Fibroblast of skin of left quadriceps (primary cell): ENCODE measurements around the gene DCHS1.
A peak's percentile ranks its signal among the peaks of the same experiment; 100 is the strongest.

Experiments used
- DNase-seq, 2 experiments: peaks; one replicate each; pipeline ENCODE4 v3.0.0-alpha.2; 2013; ENCODE audit warnings: low read depth in 2 of 2

The DCHS1 gene

DNA sequence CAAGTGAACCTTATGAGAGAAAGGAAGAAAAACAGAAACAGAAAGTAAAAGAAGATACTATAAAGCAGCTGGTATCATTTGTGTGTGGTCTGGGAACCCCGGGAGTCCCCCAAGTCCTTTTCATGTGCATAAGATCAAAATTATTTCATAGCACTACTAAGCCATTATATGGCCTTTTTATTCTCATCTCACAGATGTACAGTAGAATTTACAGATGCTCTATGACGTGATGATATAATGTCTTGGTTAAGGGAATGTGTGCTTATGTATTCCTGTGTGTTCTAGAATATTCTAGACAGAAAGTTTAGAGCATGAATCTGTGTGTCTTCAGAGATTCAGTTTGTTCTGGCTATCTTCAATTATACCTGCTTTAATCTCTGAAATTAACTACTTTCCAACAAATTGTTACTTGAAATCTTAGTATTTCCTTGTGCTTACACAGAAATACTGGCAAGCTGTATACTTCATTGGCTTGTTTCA, 27.8 kb downstream of the DCHS1 start:
- no peak for DNase-seq

DNA sequence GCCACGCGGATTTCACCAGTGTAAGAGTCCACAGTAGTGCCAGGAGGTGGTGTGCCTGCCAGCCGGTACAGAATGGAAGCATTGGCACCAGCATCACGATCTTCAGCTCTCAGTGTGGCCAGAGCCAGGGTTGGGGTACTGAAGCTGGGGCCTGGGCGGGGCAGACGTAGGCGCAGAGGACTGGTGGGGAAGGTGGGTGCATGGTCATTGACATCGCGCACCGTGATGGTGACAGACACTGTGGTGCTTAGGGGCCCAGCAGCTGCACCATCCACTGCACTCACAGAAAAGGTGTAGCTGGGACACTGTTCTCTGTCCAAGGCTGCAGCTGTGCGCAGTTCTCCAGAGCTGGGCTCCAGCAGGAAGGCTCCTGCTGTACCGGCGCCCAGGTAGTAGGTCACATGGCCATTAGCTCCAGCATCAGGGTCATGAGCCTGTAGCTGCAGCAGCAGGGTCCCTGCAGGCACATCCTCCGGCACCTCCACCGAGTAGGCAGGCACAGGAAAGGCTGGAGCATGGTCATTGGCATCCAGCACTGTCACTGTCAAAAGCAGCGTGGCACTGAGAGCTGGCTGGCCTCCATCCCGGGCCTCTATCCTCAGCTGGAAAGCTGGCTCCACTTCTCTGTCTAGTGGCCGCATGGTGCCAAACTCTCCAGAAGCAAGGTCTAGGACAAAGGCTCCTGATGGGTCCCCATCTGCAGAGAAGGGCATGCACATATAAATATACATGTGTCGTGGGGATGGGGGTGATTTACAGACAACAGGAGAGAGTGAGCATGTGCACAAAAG, 28.4 kb downstream of the DCHS1 start:
- DNase-seq: no peak

GRCh38 chr11:6625832-6626420, 29.7 kb downstream of the DCHS1 start:
- DNase-seq: no peak

DNA sequence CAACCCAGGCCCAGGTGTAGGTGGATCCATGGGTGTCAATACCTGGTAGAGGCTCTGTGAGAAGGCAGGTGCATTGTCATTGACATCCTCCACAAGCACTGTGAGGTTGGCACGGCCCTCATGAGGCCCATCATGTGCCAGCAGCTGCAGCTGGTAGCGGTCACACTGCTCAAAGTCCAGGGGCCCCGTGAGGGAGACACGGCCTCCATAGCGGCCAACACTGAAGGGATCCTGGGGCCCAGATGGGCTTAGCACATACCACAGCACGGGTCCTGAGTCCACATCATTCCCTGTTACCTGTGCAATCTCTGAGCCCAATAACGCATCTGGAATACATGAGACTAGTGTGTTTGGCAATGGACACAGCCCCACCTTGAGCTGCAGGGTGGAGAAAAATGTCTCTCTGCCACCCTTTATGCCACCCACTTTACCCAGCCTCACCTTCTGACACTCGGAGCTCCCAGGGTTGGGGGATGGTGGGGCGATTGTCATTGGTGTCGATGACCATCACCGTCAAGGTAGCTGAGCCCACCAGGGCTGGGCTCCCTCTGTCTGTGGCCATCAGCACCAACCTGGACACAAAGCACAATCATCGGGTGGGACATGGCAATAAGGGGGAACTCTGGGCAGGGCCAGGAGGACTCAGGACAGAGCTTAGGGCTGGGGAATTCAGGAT, 30.3 kb downstream of the DCHS1 start:
- DNase-seq: no peak

GRCh38 chr11:6623391-6624363, 31.9 kb downstream of the DCHS1 start:
- no peak for DNase-seq

DNA sequence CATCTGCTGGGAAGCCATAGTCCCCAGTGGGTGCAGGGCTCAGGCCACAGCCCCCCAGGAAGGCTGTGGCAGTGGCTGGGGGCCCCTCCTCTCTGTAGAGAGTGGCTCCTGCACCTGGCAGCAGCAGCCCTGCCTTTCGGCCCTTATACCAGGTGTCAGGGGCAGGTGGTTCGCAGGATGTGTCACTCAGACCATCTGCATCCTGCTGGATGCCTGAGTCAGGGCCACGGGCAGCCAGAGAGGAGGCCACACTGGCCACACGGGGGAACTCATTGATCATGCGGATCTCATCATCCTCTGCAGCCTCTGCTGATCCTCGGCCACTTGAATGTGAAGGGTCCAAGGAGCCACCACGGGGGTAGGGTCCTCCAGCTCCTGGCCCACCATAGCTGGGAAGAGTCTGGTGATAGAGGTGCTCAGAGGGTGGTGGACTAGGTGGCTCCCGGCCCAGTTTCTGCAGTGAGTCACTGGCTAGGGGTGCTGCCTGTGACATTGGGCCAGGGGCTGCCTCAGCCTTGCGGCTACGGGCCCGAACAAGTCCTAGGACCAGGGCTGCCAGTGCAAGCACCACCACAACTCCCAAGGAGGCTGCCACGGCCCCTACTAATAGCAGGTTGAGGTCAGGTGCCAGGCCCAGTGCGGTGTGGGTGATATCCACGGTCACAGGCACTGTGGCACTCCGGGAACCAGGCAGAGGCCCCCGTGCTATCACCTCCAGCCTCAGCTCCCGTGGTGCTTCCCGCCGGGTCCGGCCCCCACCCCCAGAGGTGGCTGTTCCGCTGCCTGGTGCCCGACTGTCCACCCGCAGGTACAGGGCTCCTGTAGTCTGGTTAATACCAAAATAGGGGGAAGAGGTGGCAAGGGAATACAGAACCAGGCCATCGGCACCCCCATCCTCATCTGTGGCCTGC, 33.1 kb downstream of the DCHS1 start:
- DNase-seq: no peak

DNA sequence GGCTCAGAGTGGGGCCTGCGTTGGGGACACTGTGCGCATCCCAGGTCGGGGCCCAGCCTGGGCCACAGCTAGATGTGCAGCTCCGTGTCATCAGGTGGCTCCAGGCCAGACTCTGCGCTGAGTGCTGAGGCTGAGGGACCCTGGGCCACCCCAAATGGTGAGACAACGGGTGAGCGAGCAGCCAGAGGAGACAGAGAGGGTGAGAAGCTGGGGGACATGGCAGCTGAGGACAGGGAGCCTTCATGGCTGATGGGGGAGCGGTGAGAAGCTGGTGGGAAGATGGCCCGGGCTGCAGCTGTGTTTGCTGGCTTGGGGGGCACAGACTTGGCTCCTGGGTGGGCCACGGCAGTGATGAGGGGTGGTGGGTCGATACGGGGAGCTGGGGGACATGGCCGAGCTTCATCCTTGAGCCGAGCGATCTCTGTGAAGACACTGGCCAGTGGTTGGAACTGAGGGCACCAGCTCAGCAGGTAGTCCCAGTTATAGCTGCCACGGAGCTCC, 33.8 kb downstream of the DCHS1 start:
- no peak for DNase-seq

DNA sequence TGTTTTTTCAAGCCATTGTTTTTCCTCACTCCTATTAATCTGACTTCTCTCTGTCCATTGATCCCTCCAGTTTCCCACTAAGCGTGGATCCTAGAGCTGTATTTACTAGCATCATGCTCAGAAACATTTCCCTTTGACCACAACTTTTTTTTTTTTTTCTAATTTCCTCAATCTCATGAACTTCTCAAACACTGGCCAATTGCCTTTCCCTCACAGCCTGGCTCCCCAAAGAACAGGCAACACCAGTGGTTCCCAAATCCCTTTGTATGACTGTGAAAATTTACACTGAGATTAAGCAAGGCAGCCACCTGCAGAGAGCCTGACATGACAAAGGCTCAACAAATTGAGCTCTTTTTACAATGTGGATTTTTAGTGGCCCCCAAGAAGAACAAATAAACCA, 35.0 kb downstream of the DCHS1 start:
- DNase-seq: no peak

GRCh38 chr11:6619004-6619745, 36.4 kb downstream of the DCHS1 start, which contains the start of gene TPP1:
TPP1 (minus strand) TSS chr11:6619422; CDS start chr11:6619400, 22 bp downstream.
- DNase-seq: peak; percentile 87

DNA sequence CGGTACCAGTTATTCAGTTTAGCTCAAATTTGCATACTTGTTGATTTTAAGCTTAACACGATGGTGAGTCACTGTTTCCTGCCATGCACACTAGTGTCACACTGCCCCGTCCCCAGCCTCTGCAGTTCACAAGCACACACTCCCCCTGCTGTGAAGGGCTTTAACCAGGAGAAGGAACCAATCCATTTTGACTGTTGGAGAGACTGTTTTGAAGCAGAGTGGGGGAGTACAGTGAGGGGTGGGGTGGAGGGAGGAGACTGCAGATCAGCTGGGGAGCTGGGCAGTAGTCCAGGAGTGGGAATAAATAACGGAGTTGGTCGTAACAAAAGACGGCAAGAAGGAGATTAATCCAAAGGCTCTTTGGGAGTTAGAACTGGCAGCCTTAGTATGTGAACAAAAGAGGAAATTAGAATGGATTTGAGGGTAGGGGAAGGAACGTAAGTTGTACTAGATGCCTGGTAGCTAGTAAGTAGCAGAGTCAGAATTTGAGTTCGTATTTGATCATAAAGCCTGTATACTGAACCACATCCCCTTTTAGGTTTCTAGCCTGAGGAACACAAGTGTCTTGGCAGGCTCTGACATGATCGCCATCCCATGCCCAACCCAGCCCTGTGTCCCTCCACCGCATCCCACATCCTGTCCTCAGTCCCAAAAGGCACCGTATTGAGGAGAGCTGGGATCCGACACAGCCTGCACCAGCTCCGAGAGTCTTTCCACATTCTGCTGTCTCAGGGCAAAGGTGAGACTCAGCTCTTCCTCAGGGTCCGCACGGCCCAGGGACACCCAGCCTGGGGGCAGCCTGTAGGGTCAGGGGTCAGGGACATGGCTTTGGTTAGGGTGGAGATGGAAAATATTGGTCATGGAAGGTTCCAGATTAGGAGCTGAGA, 37.2 kb downstream of the DCHS1 start:
- peak; percentile 50 to 55 for DNase-seq

GRCh38 chr11:6617315-6617781, 38.3 kb downstream of the DCHS1 start:
- no peak for DNase-seq

- DNase-seq: no peak
Observed at GRCh38 chr11:6616596-6617250, 38.9 kb downstream of the DCHS1 start.

DNA sequence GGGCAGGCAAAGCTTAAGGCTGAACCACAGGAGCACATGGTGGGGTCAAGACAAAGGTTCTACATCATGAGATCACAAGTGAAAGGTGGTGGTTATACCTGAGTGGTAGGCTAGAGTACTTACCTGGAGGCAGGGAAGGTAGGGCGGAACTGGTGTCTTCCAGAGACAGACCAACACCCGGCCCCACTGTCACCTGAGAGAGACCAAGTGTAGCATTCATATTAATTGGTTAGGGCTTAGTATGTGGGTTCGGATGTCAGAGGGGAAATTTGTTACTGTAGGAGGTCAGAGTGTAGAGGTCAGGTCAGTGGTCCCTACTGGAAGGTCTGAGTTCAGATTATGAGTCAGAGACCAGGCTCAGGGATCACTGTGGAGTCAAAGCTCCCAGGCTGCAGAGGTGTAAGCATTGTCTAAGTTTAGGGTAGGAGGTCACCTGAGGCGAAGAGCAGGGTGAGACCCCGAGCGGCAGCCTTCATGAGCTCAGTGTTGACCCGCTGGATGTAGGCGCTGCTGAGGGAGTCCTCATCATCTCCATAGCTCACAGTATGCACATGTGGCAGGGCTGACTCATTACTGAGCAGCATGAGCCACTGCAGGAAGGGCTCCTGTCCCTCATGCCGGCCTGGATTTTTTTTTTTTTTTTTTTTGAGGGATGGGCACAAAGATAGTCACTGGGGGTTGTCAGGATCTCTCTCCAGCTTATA, 39.6 kb downstream of the DCHS1 start:
- DNase-seq: no peak

- DNase-seq: no peak
Observed at GRCh38 chr11:6615046-6615445, 40.6 kb downstream of the DCHS1 start.

DNA sequence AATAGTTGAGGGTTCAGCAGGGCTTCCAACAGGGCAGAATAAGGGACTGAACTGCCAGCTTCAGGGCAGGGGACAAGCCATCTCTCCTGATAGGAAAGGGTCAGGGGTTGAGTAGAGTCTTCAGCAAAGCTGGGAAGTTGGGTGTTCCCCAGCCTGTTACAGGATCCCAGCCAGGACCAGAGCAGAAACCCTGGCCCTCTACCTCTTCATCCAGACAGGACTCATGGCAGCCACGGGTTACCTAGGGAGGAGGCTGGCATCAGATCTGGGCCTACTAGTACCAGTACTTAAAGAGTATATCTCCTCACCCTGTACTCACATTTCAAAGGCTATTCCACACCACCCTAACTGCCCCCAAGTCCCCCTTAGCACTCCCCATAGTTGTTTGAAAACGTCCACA, 41.2 kb downstream of the DCHS1 start:
- DNase-seq: no peak

GRCh38 chr11:6613496-6613895, 42.1 kb downstream of the DCHS1 start:
- no peak for DNase-seq
